IMR-90 (cell line): Measurements from ENCODE around the gene EBI3. TPM values are rescaled to one million over a fixed set of nuclear protein-coding genes. Genes with fewer than 3 reads are reported as not detected.

Experiments
- ATAC-seq: fragments of 200-7000 bp; cut with Tn5 transposase; 2 replicates; pipeline ENCODE4 v1.9.1; 2020; ENCODE audit warnings: low read depth, mild to moderate bottlenecking, moderate library complexity
- BruUV-seq: library from RNA; stranded (reverse); fragments of 400-500 nt; replicated peaks from 2 replicates; lab custom pipeline; 2021; lab: Mats Ljungman, UMichigan
- CTCF ChIA-PET: fragments of 300-600 bp; formaldehyde crosslinking; extraction: SDS; loops from one replicate; lab custom pipeline; 2021; ENCODE audit warnings: antibody characterized with exemption; lab: Yijun Ruan, JAX
- POLR2A ChIA-PET: fragments of 300-600 bp; sonication (Branson Sonifier 250); formaldehyde crosslinking; loops from one replicate; lab custom pipeline; 2022; ENCODE audit warnings: antibody characterized with exemption; ENCODE audit not compliant: unreplicated experiment; lab: Charles Lee
- DNase-seq: peaks from one replicate; pipeline ENCODE4 v3.0.0; 2013
- H2AFZ ChIP-seq: replicated peaks from 2 replicates; pipeline ENCODE3; 2013; ENCODE audit warnings: low read length, mild to moderate bottlenecking; ENCODE audit not compliant: poor library complexity
- H2AK5ac ChIP-seq: 2 replicates; pipeline ENCODE4 v1.6.1; 2013; ENCODE audit warnings: low read depth, low read length, inconsistent platforms
- H2AK9ac ChIP-seq: replicated peaks from 2 replicates; pipeline ENCODE3; 2013; ENCODE audit warnings: mild to moderate bottlenecking, low read depth, low read length, moderate library complexity; ENCODE audit not compliant: poor library complexity
- H2BK120ac ChIP-seq: 2 replicates; pipeline ENCODE4 v1.6.1; 2013; ENCODE audit warnings: low read depth, low read length, inconsistent platforms
- H2BK15ac ChIP-seq: 3 replicates; pipeline ENCODE4 v1.6.1; 2013; ENCODE audit warnings: low read depth, low read length, inconsistent platforms
- H2BK20ac ChIP-seq: 2 replicates; pipeline ENCODE4 v1.6.1; 2013; ENCODE audit warnings: low read depth, mild to moderate bottlenecking, inconsistent platforms, low read length, moderate library complexity
- H2BK5ac ChIP-seq: 2 replicates; pipeline ENCODE4 v1.6.1; 2013; ENCODE audit warnings: mild to moderate bottlenecking, low read depth, low read length, inconsistent platforms; ENCODE audit not compliant: poor library complexity, severe bottlenecking
- H3K14ac ChIP-seq: replicated peaks from 2 replicates; pipeline ENCODE4 v1.6.1; 2013; ENCODE audit warnings: low read depth, low read length, inconsistent platforms
- H3K18ac ChIP-seq: 2 replicates; pipeline ENCODE4 v1.6.1; 2013; ENCODE audit warnings: low read depth, low read length, control low read depth
- H3K23ac ChIP-seq: 2 replicates; pipeline ENCODE4 v1.6.1; 2013; ENCODE audit warnings: low read depth, low read length, inconsistent platforms
- H3K27ac ChIP-seq: 2 replicates; pipeline ENCODE4 v1.5.1; 2013; ENCODE audit warnings: mild to moderate bottlenecking, control low read depth, low read length; ENCODE audit not compliant: insufficient read depth
- H3K27me3 ChIP-seq: 2 replicates; pipeline ENCODE4 v1.6.1; 2013; ENCODE audit warnings: low read length; ENCODE audit not compliant: control insufficient read depth, insufficient read depth
- H3K36me3 ChIP-seq: 2 replicates; pipeline ENCODE4 v1.6.1; 2013; ENCODE audit warnings: low read length, mixed read lengths; ENCODE audit not compliant: control insufficient read depth, insufficient read depth
- H3K4ac ChIP-seq: 2 replicates; pipeline ENCODE4 v1.6.1; 2013; ENCODE audit warnings: low read depth, low read length, inconsistent platforms
- H3K4me1 ChIP-seq: 2 replicates; pipeline ENCODE4 v1.6.1; 2013; ENCODE audit warnings: low read length, mixed read lengths; ENCODE audit not compliant: control insufficient read depth, insufficient read depth
- H3K4me2 ChIP-seq: 2 replicates; pipeline ENCODE4 v1.6.1; 2013; ENCODE audit warnings: low read depth, mild to moderate bottlenecking, control low read depth, low read length, moderate library complexity
- H3K4me3 ChIP-seq: 2 replicates; pipeline ENCODE4 v1.5.1; 2013; ENCODE audit warnings: low read depth, mild to moderate bottlenecking, control low read depth, low read length, moderate library complexity; ENCODE audit not compliant: insufficient read depth
- H3K56ac ChIP-seq: 2 replicates; pipeline ENCODE4 v1.6.1; 2013; ENCODE audit warnings: low read length, inconsistent platforms; ENCODE audit not compliant: insufficient read depth; ENCODE audit errors: extremely low read depth
- H3K79me1 ChIP-seq, 2 experiments: 2 replicates each; pipeline ENCODE4 v1.6.1; 2013; ENCODE audit warnings: low read length in 2 of 2, inconsistent platforms in 1 of 2, low read depth in 1 of 2
- H3K9ac ChIP-seq: 2 replicates; pipeline ENCODE4 v1.6.1; 2013; ENCODE audit warnings: low read depth, low read length, control low read depth
- H3K9me1 ChIP-seq: 2 replicates; pipeline ENCODE4 v1.6.1; 2013; ENCODE audit warnings: low read length, inconsistent platforms; ENCODE audit not compliant: insufficient read depth
- H3K9me3 ChIP-seq: 2 replicates; pipeline ENCODE4 v1.6.1; 2013; ENCODE audit warnings: low read length; ENCODE audit not compliant: control insufficient read depth, insufficient read depth
- H4K20me1 ChIP-seq: 2 replicates; pipeline ENCODE4 v1.6.1; 2013; ENCODE audit warnings: low read length, inconsistent platforms; ENCODE audit not compliant: insufficient read depth
- H4K5ac ChIP-seq: 2 replicates; pipeline ENCODE4 v1.6.1; 2013; ENCODE audit warnings: mild to moderate bottlenecking, low read depth, low read length, control low read depth
- H4K8ac ChIP-seq, 2 experiments: 2 replicates each; pipeline ENCODE4 v1.6.1; 2013; ENCODE audit warnings: low read depth in 2 of 2, low read length in 2 of 2, control low read depth in 1 of 2, inconsistent platforms in 1 of 2
- H4K91ac ChIP-seq: 2 replicates; pipeline ENCODE4 v1.6.1; 2013; ENCODE audit warnings: low read depth, low read length, inconsistent platforms; ENCODE audit not compliant: insufficient read depth
- BHLHE40 ChIP-seq: fragments of 150-350 bp; IDR thresholded peaks from 2 replicates; pipeline ENCODE4 v1.6.1; 2016; ENCODE audit warnings: mild to moderate bottlenecking, low read depth, low read length
- CEBPB ChIP-seq: IDR thresholded peaks from 2 replicates; pipeline ENCODE4 v1.6.1; 2012; ENCODE audit warnings: low read depth, low read length, improper control_type of control experiment
- FOS ChIP-seq: fragments of 150-350 bp; IDR thresholded peaks from 2 replicates; pipeline ENCODE4 v1.6.1; 2016; ENCODE audit warnings: low read depth, low read length
- MAZ ChIP-seq: IDR thresholded peaks from 2 replicates; pipeline ENCODE4 v1.6.1; 2012; ENCODE audit warnings: low read depth, mild to moderate bottlenecking, low read length, improper control_type of control experiment, moderate library complexity, borderline replicate concordance
- NFE2L2 ChIP-seq: fragments of 150-350 bp; IDR thresholded peaks from 2 replicates; pipeline ENCODE4 v1.6.1; 2016; ENCODE audit warnings: low read depth, mild to moderate bottlenecking, low read length
- RAD21 ChIP-seq: IDR thresholded peaks from 2 replicates; pipeline ENCODE4 v1.6.1; 2012; ENCODE audit warnings: low read length, improper control_type of control experiment
- SMC3 ChIP-seq: fragments of 150-350 bp; IDR thresholded peaks from 2 replicates; pipeline ENCODE4 v1.6.1; 2016; ENCODE audit warnings: low read depth, mild to moderate bottlenecking, antibody characterized with exemption, low read length, moderate library complexity
- WGBS, 2 experiments: methylation state at CpG; one replicate each; pipeline versions ENCODE4 v1.1.5 to v1.1.7; 2013; ENCODE audit warnings: missing lambda C conversion rate in 2 of 2; ENCODE audit not compliant: insufficient read length in 1 of 2; ENCODE audit errors: extremely low coverage in 2 of 2; 5-methylcytosine and 5-hydroxymethylcytosine counted together
- dilution Hi-C: fragments of 300-500 bp; cut with HindIII; formaldehyde crosslinking; loops from one replicate; pipeline ENCODE4 v1.14.3; 2018; ENCODE audit warnings: low sequenced_read_pairs; ENCODE audit not compliant: unreplicated experiment
- in situ Hi-C: fragments of 300-500 bp; cut with MboI; formaldehyde crosslinking; loops from 3 replicates; pipeline ENCODE4 v1.14.3; 2019; ENCODE audit warnings: low sequenced_read_pairs, inconsistent platforms, mixed read lengths
- intact Hi-C: fragments of 100-400 bp; cut with micrococcal nuclease; formaldehyde crosslinking; loops from 2 replicates; pipeline ENCODE4 v1.10.0; 2022
- polyA plus RNA-seq, 3 experiments: library from polyadenylated mRNA; depleted of rRNA; stranded (reverse); fragments of >200 nt; gene quantifications; 2 replicates each; pipeline ENCODE4 v1.2.3, GENCODE V29; 2012; ENCODE audit warnings: low replicate concordance in 1 of 3
- total RNA-seq: library from RNA; depleted of rRNA; stranded (reverse); fragments of >200 nt; gene quantifications from 2 replicates; pipeline ENCODE4 v1.2.3, GENCODE V29; 2012

Gene EBI3
- total and polyA plus RNA-seq, 2 of the 4 experiments (the other 2 are of a cell fraction) = 0.36 to 2.7 TPM

- in situ Hi-C loops = no loop called here
- ATAC-seq (no peak), DNase-seq (no peak)
- H2BK120ac ChIP-seq = no peak overlapping the region
- no peak overlapping the region for H3K4ac ChIP-seq
- TF ChIP-seq CEBPB = no peak
- TF ChIP-seq FOS = no peak
- TF ChIP-seq SMC3 = no peak
- TF ChIP-seq NFE2L2 = no peak
- no peak for TF ChIP-seq MAZ
- TF ChIP-seq RAD21 = no peak
- no peak for TF ChIP-seq BHLHE40
- no peak overlapping the region for H4K91ac ChIP-seq
- 93% methylated on average over 4 of the region's 7 CpGs; no CpG with 5 or more reads in 1 of the 2 experiments for WGBS, 2 experiments
- CTCF ChIA-PET = no interaction called here
- no peak overlapping the region for H3K14ac ChIP-seq
- no peaks in the 10 kb centered on the region; the same call in 1 of the 2 replicates for H3K27me3 ChIP-seq
- H3K27ac ChIP-seq = no peak overlapping the region
- no peak overlapping the region for H2BK5ac ChIP-seq
- H3K9me1 ChIP-seq = no peaks in the 10 kb centered on the region
- no peak overlapping the region for H2BK15ac ChIP-seq
- intact Hi-C loops = no loop called here
- no peak overlapping the region for H2AFZ ChIP-seq
- H3K4me2 ChIP-seq = no peak overlapping the region
- dilution Hi-C loops = no loop called here
- no peaks in the 10 kb centered on the region for H3K4me1 ChIP-seq
- POLR2A ChIA-PET = interaction anchor here (0.6 kb wide), 1 partner anchor 611 kb away, joined by 3 read pairs; no protein-coding TSS in a partner anchor
- no peak overlapping the region for H4K5ac ChIP-seq
- no peaks in the 10 kb centered on the region for H3K79me1 ChIP-seq
- no peak overlapping the region for H3K9ac ChIP-seq
- H3K4me3 ChIP-seq = no peak overlapping the region
- no peak overlapping the region for H3K56ac ChIP-seq
- H3K9me3 ChIP-seq = no peaks in the 10 kb centered on the region
- no peak overlapping the region for H2AK5ac ChIP-seq
- H4K8ac ChIP-seq = no peak overlapping the region
- H3K36me3 ChIP-seq = no peaks in the 10 kb centered on the region
- no peak overlapping the region for H2AK9ac ChIP-seq
- no TSS peak for BruUV-seq
- no peaks in the 10 kb centered on the region for H4K20me1 ChIP-seq
- no peak overlapping the region for H3K18ac ChIP-seq
- H2BK20ac ChIP-seq = no peak overlapping the region
- H3K23ac ChIP-seq = no peak overlapping the region
These were observed 9.1 kb upstream of the EBI3 start for GRCh38 chr19:4220188-4220587.
